B cell (primary cell): ENCODE results near the gene AEBP1. TPM values are rescaled to one million over a fixed set of nuclear protein-coding genes. Genes with fewer than 3 reads are reported as not detected.

Experiments
- ATAC-seq: fragments of 200-7000 bp; cut with Tn5 transposase; one replicate; pipeline ENCODE4 v1.10.0; 2021; ENCODE audit warnings: low read depth, mild to moderate bottlenecking, moderate number of reproducible peaks, moderate library complexity
- CTCF ChIA-PET: fragments of 350-600 bp; sonication (Branson Sonifier 250); formaldehyde crosslinking; loops from one replicate; lab custom pipeline; 2021; ENCODE audit warnings: antibody characterized with exemption, inconsistent platforms; lab: Charles Lee
- POLR2A ChIA-PET: fragments of 350-600 bp; sonication (Branson Sonifier 250); formaldehyde crosslinking; loops from one replicate; lab custom pipeline; 2021; ENCODE audit warnings: antibody characterized with exemption; lab: Charles Lee
- DNase-seq: peaks from one replicate; pipeline ENCODE4 v3.0.0; 2013
- H2AFZ ChIP-seq: 2 replicates; pipeline ENCODE4 v1.6.1; 2012; ENCODE audit warnings: mild to moderate bottlenecking, low read depth, low read length; ENCODE audit not compliant: insufficient read depth, poor library complexity, severe bottlenecking
- H3K27ac ChIP-seq, 2 donors: 1 replicate in 1 of 2; 2 replicates in 1 of 2; pipeline ENCODE4 v1.5.1; 2012 to 2013; ENCODE audit warnings: low read length in 2 of 2, mild to moderate bottlenecking in 2 of 2, moderate library complexity in 1 of 2
- H3K27me3 ChIP-seq, 4 experiments: fragments of 200-600 bp in 1 of 4; sonication (generic) in 1 of 4; replicated peaks in 1 of 4; 1 replicate in 2 of 4; 2 replicates in 2 of 4; pipeline versions ENCODE4 v1.6.1 to v1.7.0; 2013 to 2016; ENCODE audit warnings: low read length in 3 of 4, mild to moderate bottlenecking in 2 of 4, mixed read lengths in 1 of 4, moderate library complexity in 1 of 4; ENCODE audit not compliant: insufficient read depth in 4 of 4, control insufficient read depth in 3 of 4; ENCODE audit errors: control extremely low read depth in 1 of 4
- H3K36me3 ChIP-seq, 2 experiments: replicated peaks in 1 of 2; 1 replicate in 1 of 2; 2 replicates in 1 of 2; pipeline versions ENCODE4 v1.6.1 to v1.7.1; 2013; ENCODE audit warnings: low read length in 1 of 2; ENCODE audit not compliant: insufficient read depth in 2 of 2, control insufficient read depth in 1 of 2; ENCODE audit errors: control extremely low read depth in 1 of 2, extremely low read depth in 1 of 2
- H3K4me1 ChIP-seq, 2 donors: fragments of 200-600 bp in 1 of 2; sonication (generic) in 1 of 2; 1 replicate in 1 of 2; 2 replicates in 1 of 2; pipeline versions ENCODE4 v1.5.1 to v1.6.1; 2013 to 2017; ENCODE audit warnings: low read length in 2 of 2; ENCODE audit not compliant: control insufficient read depth in 2 of 2, insufficient read depth in 2 of 2
- H3K4me2 ChIP-seq: replicated peaks from 2 replicates; pipeline ENCODE3; 2012; ENCODE audit warnings: mild to moderate bottlenecking, low read depth, low read length; ENCODE audit not compliant: poor library complexity, severe bottlenecking
- H3K4me3 ChIP-seq, 5 experiments: fragments of 200-600 bp in 1 of 5; sonication (generic) in 1 of 5; 1 replicate in 3 of 5; 2 replicates in 2 of 5; pipeline versions ENCODE4 v1.5.1 to v1.7.0; 2011 to 2016; ENCODE audit warnings: low read length in 4 of 5, mild to moderate bottlenecking in 4 of 5, low read depth in 2 of 5, control low read depth in 1 of 5, moderate library complexity in 1 of 5; ENCODE audit not compliant: insufficient read depth in 1 of 5; ENCODE audit errors: control extremely low read depth in 1 of 5, extremely low read depth in 1 of 5
- H3K79me2 ChIP-seq: fragments of 200-600 bp; sonication (generic); one replicate; pipeline ENCODE4 v1.6.0; 2016; ENCODE audit warnings: low read length; ENCODE audit not compliant: control insufficient read depth, insufficient read depth
- H3K9ac ChIP-seq: fragments of 200-600 bp; sonication (generic); 2 replicates; pipeline ENCODE4 v1.6.1; 2017; ENCODE audit warnings: mild to moderate bottlenecking, low read length, moderate library complexity
- H3K9me3 ChIP-seq, 3 donors: one replicate each; pipeline versions ENCODE4 v1.6.1 to v1.7.1; 2013; ENCODE audit warnings: low read length in 2 of 3; ENCODE audit not compliant: control insufficient read depth in 2 of 3, insufficient read depth in 1 of 3; ENCODE audit errors: control extremely low read depth in 1 of 3
- H4K20me1 ChIP-seq: 2 replicates; pipeline ENCODE4 v1.6.0; 2012; ENCODE audit warnings: mild to moderate bottlenecking, low read length; ENCODE audit not compliant: insufficient read depth, control insufficient read depth, poor library complexity, severe bottlenecking
- H3K27ac Mint-ChIP-seq: one replicate; pipeline ENCODE4 v1.8.0; 2021; ENCODE audit warnings: mixed read lengths
- H3K27me3 Mint-ChIP-seq: one replicate; pipeline ENCODE4 v1.8.0; 2021; ENCODE audit warnings: mixed read lengths
- H3K4me1 Mint-ChIP-seq: one replicate; pipeline ENCODE4 v1.8.0; 2021; ENCODE audit warnings: mixed read lengths
- H3K4me3 Mint-ChIP-seq: one replicate; pipeline ENCODE4 v1.8.0; 2021; ENCODE audit warnings: mixed read lengths
- H3K9me3 Mint-ChIP-seq: one replicate; pipeline ENCODE4 v1.8.0; 2022; ENCODE audit warnings: mixed read lengths; ENCODE audit not compliant: insufficient read depth
- CTCF ChIP-seq: fragments of 200-600 bp; IDR thresholded peaks from one replicate; pipeline ENCODE4 v1.8.0; 2022; ENCODE audit warnings: antibody characterized with exemption, mild to moderate bottlenecking
- EZH2 ChIP-seq: IDR thresholded peaks from 2 replicates; pipeline ENCODE4 v1.6.1; 2012; ENCODE audit warnings: borderline replicate concordance, low read depth, mild to moderate bottlenecking, moderate library complexity, low read length; ENCODE audit not compliant: insufficient read depth, poor library complexity, severe bottlenecking
- WGBS: methylation state at CpG from one replicate; pipeline ENCODE4 v1.1.5; 2013; ENCODE audit warnings: missing lambda C conversion rate; ENCODE audit not compliant: insufficient coverage; 5-methylcytosine and 5-hydroxymethylcytosine counted together
- intact Hi-C: fragments of 100-400 bp; cut with micrococcal nuclease; formaldehyde crosslinking; loops from one replicate; pipeline ENCODE4 v1.10.0; 2022
- polyA plus RNA-seq: library from polyadenylated mRNA; depleted of rRNA; stranded (reverse); fragments of >200 nt; gene quantifications from 2 replicates; pipeline ENCODE4 v1.2.3, GENCODE V29; 2012
- total RNA-seq, 2 donors: library from RNA; stranded (reverse); fragments of 120-200 nt in 1 of 2; gene quantifications; 1 replicate in 1 of 2; 2 replicates in 1 of 2; pipeline versions ENCODE4 v1.2.3 to v1.2.4, GENCODE V29; 2013 to 2022

The AEBP1 gene
- total and polyA plus RNA-seq, 2 donors (not counting 1 experiment from before 2014, with no cell fraction given): 20.2 to 36.7 TPM

- Histone ChIP-seq H2AFZ (no peak overlapping the region), H3K36me3 (peaks cover 0 to 66% of the 10 kb centered on the region in 2 experiments), H3K4me1 (peaks cover 71 to 94% of the 10 kb centered on the region in 2 donors), H3K27ac (peak overlapping the region in 1 of 2 donors; percentile 93), H3K9ac (no peak overlapping the region), H3K9me3 (peaks cover 0 to 4% (median 0%) of the 10 kb centered on the region in 3 donors), H3K4me2 (peak overlapping the region; percentile 64), H3K79me2 (peaks cover 50% of the 10 kb centered on the region), H3K27me3 (no peaks in the 10 kb centered on the region), H4K20me1 (peaks cover 13% of the 10 kb centered on the region), H3K4me3 (no peak overlapping the region)
- Mint-ChIP-seq H3K27me3 (no peaks in the 10 kb centered on the region), H3K4me3 (no peak overlapping the region), H3K4me1 (peaks cover 74% of the 10 kb centered on the region), H3K9me3 (no peaks in the 10 kb centered on the region), H3K27ac (peak overlapping the region; percentile 100)
- TF ChIP-seq CTCF: no peak
- no peak for TF ChIP-seq EZH2
- DNase-seq: no peak
- ChIA-PET POLR2A (interaction anchor here (2.9 kb wide), 1 partner anchor 11 kb away, joined by 9 read pairs; no protein-coding TSS in a partner anchor), CTCF (interaction anchor here (0.6 to 1.7 kb wide), 4 partner anchors 11 to 489 kb away, joined by 3 to 6 read pairs (median 3); no protein-coding TSS in a partner anchor)
- 92% methylated on average over 8 of the region's 8 CpGs for WGBS
- intact Hi-C loops: no loop called here
- ATAC-seq: no peak
Measured at GRCh38 chr7:44060948-44061644, 43.0 kb upstream of the AEBP1 start.

- Histone ChIP-seq H3K27me3 (no peaks in the 10 kb centered on the region), H3K4me1 (peaks cover 71 to 94% of the 10 kb centered on the region in 2 donors), H4K20me1 (peaks cover 10% of the 10 kb centered on the region), H3K4me2 (no peak overlapping the region), H3K9me3 (peaks cover 0 to 4% (median 0%) of the 10 kb centered on the region in 3 donors), H3K36me3 (peaks cover 0 to 60% of the 10 kb centered on the region in 2 experiments), H3K9ac (no peak overlapping the region), H3K4me3 (no peak overlapping the region), H3K27ac (peak overlapping the region in 1 of 2 donors; percentile 93), H2AFZ (no peak overlapping the region), H3K79me2 (peaks cover 46% of the 10 kb centered on the region)
- ChIA-PET POLR2A (interaction anchor here (0.7 to 2.9 kb wide), 3 partner anchors 10 to 19 kb away, joined by 3 to 9 read pairs (median 3); no protein-coding TSS in a partner anchor), CTCF (interaction anchor here (1.4 to 1.7 kb wide), 3 partner anchors 9 to 14 kb away, joined by 3 to 6 read pairs (median 3); no protein-coding TSS in a partner anchor)
- peak overlapping the region; percentile 78 for H3K27ac Mint-ChIP-seq
- no peak overlapping the region for H3K4me3 Mint-ChIP-seq
- DNase-seq (no peak), ATAC-seq (no peak)
- WGBS: 95% methylated on average over 8 of the region's 8 CpGs
- TF ChIP-seq CTCF (no peak), EZH2 (no peak)
- intact Hi-C loops: no loop called here
- H3K4me1 Mint-ChIP-seq: peaks cover 74% of the 10 kb centered on the region
- no peaks in the 10 kb centered on the region for H3K27me3 Mint-ChIP-seq
- no peaks in the 10 kb centered on the region for H3K9me3 Mint-ChIP-seq
Measured at GRCh38 chr7:44061645-44062179, 42.4 kb upstream of the AEBP1 start.
